ENCODE results near the gene WAC. TPM values are rescaled to one million over a fixed set of nuclear protein-coding genes. Genes with fewer than 3 reads are reported as not detected.
A peak's percentile ranks its signal among the peaks of the same experiment; 100 is the strongest.

Gene WAC
- total RNA-seq, 1 experiment from 2014 or later: 115 TPM

- DNase-seq (ENCODE audit: extremely low read depth, low read depth): no peak
Observed at GRCh38 chr10:28661035-28661434, 128.1 kb downstream of the WAC start.

GRCh38 chr10:28663576-28664368 is 130.9 kb downstream of the WAC start:
- peak; percentile 71 for DNase-seq (ENCODE audit: extremely low read depth, low read depth)

GRCh38 chr10:28664369-28664740 is 131.4 kb downstream of the WAC start:
- no peak for DNase-seq (ENCODE audit: extremely low read depth, low read depth)

- no peak for DNase-seq (ENCODE audit: extremely low read depth, low read depth)
Observed at GRCh38 chr10:28666751-28667467, 134.0 kb downstream of the WAC start.

- no peak for DNase-seq (ENCODE audit: extremely low read depth, low read depth)
Observed at GRCh38 chr10:28668363-28669226, 135.7 kb downstream of the WAC start.

- DNase-seq (ENCODE audit: extremely low read depth, low read depth): no peak
Observed at GRCh38 chr10:28669227-28670173, 136.6 kb downstream of the WAC start.

Small RNAs within 50 kb of the gene (small RNA-seq; reads per million reads assigned to genes)
- 0 reads per million in 2 experiments for gene RNU4ATAC6P
- 0 reads per million in 2 experiments for gene RNU6-1067P

Other genes starting within 250 kb of the WAC start
- 0.20 and 0.38 TPM in 2 replicates for gene MPP7, start 230.1 kb upstream of the WAC start, total RNA-seq (2014; rRNA removed; shearing (Covaris generic))
- gene BAMBI, start 144.4 kb downstream of the WAC start, total RNA-seq (2014; rRNA removed; shearing (Covaris generic)): 3.9 and 4.0 TPM in 2 replicates